ENCODE results near the gene RBMS1.

GRCh38 chr2:160352500-160352899, 141.1 kb downstream of the RBMS1 start:
- TF ChIP-seq, protein P1, sequence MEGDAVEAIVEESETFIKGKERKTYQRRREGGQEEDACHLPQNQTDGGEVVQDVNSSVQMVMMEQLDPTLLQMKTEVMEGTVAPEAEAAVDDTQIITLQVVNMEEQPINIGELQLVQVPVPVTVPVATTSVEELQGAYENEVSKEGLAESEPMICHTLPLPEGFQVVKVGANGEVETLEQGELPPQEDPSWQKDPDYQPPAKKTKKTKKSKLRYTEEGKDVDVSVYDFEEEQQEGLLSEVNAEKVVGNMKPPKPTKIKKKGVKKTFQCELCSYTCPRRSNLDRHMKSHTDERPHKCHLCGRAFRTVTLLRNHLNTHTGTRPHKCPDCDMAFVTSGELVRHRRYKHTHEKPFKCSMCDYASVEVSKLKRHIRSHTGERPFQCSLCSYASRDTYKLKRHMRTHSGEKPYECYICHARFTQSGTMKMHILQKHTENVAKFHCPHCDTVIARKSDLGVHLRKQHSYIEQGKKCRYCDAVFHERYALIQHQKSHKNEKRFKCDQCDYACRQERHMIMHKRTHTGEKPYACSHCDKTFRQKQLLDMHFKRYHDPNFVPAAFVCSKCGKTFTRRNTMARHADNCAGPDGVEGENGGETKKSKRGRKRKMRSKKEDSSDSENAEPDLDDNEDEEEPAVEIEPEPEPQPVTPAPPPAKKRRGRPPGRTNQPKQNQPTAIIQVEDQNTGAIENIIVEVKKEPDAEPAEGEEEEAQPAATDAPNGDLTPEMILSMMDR (IDR thresholded peaks at IDR 0.05; ENCODE audit: low read depth, low read length): no peak
- no peak for TF ChIP-seq EZH2phosphoT487 (IDR thresholded peaks at IDR 0.05; ENCODE audit: low read depth)

Data from OCI-LY3 (cell line).